A549 treated with GW870086 at 1 μM for 4 hours (cell line): ENCODE results near the gene ASF1A. TPM values are rescaled to one million over a fixed set of nuclear protein-coding genes. Genes with fewer than 3 reads are reported as not detected.

Source experiments
- total RNA-seq: library from RNA; stranded (reverse); fragments of 200-300 nt; extraction: Qiagen RNA extraction; gene quantifications from 5 replicates; pipeline ENCODE4 v1.2.3, GENCODE V29; 2022; ENCODE audit warnings: low read depth

ASF1A gene
- 7.7 to 10.3 TPM (median 9.6 TPM) in 5 replicates for total RNA-seq

GRCh38 chr6:118893807-118894424, at the start of gene ASF1A:
Gene ASF1A, plus strand, starts transcription at chr6:118894152. Its CDS starts 262 bp downstream, at chr6:118894414.

GRCh38 chr6:118934461-118935330, 40.7 kb downstream of the ASF1A start, which contains the start of gene MCM9:
Gene MCM9, minus strand, starts transcription at chr6:118935159. Its CDS starts 3,436 bp downstream, at chr6:118931723.

Other genes starting within 250 kb of the ASF1A start
- 1.2 to 2.6 TPM (median 1.5 TPM) in 5 replicates for gene CEP85L, start 242.6 kb upstream of the ASF1A start, total RNA-seq
- 3.5 to 6.5 TPM (median 4.9 TPM) in 5 replicates for gene MCM9, start 41.0 kb downstream of the ASF1A start, total RNA-seq
- not detected in 5 replicates for gene FAM184A, start 184.5 kb downstream of the ASF1A start, total RNA-seq